Central memory CD4-positive, alpha-beta T cell (primary cell): ENCODE measurements around the gene ELP4.
"Not testable (repeated sequence)": the region's sequence is repeated elsewhere in the genome, so short reads cannot be mapped to it uniquely, and the experiment has no call there.

Experiments
- DNase-seq: peaks from one replicate; pipeline ENCODE4 v3.0.0; 2022
- total RNA-seq, 3 experiments: gene quantifications; one replicate each; lab custom pipeline; 2026; lab: John Stamatoyannopoulos, UW

ELP4 gene
- 24.6 to 52.7 (median 39.8) reads per million in 3 experiments for total RNA-seq

- peak; percentile 95 for DNase-seq
Observed at GRCh38 chr11:31509429-31510345, at the start of gene ELP4, which contains the start of gene IMMP1L. Gene ELP4, plus strand, starts transcription at chr11:31509767. Its CDS starts 18 bp downstream, at chr11:31509785. Gene IMMP1L, minus strand, starts transcription at chr11:31509622. Its CDS starts 46,346 bp downstream, at chr11:31463276.

GRCh38 chr11:31464436-31464835, 45.1 kb upstream of the ELP4 start:
- DNase-seq = no peak

- no peak for DNase-seq
Observed at GRCh38 chr11:31474083-31474482, 35.5 kb upstream of the ELP4 start.

GRCh38 chr11:31477528-31478222, 31.9 kb upstream of the ELP4 start:
- no peak for DNase-seq

- DNase-seq = no peak
Observed at GRCh38 chr11:31478223-31478590, 31.4 kb upstream of the ELP4 start.

GRCh38 chr11:31479066-31479465, 30.5 kb upstream of the ELP4 start:
- no peak for DNase-seq

GRCh38 chr11:31480930-31481329, 28.6 kb upstream of the ELP4 start:
- no peak for DNase-seq

- DNase-seq = no peak
Observed at GRCh38 chr11:31484497-31484896, 25.1 kb upstream of the ELP4 start.

GRCh38 chr11:31487848-31488247, 21.7 kb upstream of the ELP4 start:
- no peak for DNase-seq

- DNase-seq = no peak
Observed at GRCh38 chr11:31492320-31492913, 17.1 kb upstream of the ELP4 start.

GRCh38 chr11:31493235-31493634, 16.3 kb upstream of the ELP4 start:
- DNase-seq = no peak

GRCh38 chr11:31493762-31494161, 15.8 kb upstream of the ELP4 start:
- not testable (repeated sequence) for DNase-seq

GRCh38 chr11:31499576-31500178, 9.9 kb upstream of the ELP4 start:
- no peak for DNase-seq

GRCh38 chr11:31500560-31500959, 9.0 kb upstream of the ELP4 start:
- DNase-seq = no peak

GRCh38 chr11:31509051-31509428, 527 bp upstream of the ELP4 start:
- DNase-seq = no peak

- no peak for DNase-seq
Observed at GRCh38 chr11:31512117-31512516, 2.5 kb downstream of the ELP4 start.

GRCh38 chr11:31521497-31522150, 12.1 kb downstream of the ELP4 start:
- no peak for DNase-seq

GRCh38 chr11:31529189-31529588, 19.6 kb downstream of the ELP4 start:
- DNase-seq = no peak

GRCh38 chr11:31529701-31530100, 20.1 kb downstream of the ELP4 start:
- DNase-seq = no peak

GRCh38 chr11:31531293-31531692, 21.7 kb downstream of the ELP4 start:
- no peak for DNase-seq

- no peak for DNase-seq
Observed at GRCh38 chr11:31535479-31535878, 25.9 kb downstream of the ELP4 start.

GRCh38 chr11:31542862-31543261, 33.3 kb downstream of the ELP4 start:
- no peak for DNase-seq
